HG03457 (cell line): ENCODE data around the gene ZNF124.

Source experiments
- ATAC-seq: cut with Tn5 transposase; IDR thresholded peaks from one replicate; pipeline ENCODE4 v1.9.1; 2021; ENCODE audit warnings: moderate number of reproducible peaks; ENCODE audit not compliant: unreplicated experiment

The ZNF124 gene

DNA sequence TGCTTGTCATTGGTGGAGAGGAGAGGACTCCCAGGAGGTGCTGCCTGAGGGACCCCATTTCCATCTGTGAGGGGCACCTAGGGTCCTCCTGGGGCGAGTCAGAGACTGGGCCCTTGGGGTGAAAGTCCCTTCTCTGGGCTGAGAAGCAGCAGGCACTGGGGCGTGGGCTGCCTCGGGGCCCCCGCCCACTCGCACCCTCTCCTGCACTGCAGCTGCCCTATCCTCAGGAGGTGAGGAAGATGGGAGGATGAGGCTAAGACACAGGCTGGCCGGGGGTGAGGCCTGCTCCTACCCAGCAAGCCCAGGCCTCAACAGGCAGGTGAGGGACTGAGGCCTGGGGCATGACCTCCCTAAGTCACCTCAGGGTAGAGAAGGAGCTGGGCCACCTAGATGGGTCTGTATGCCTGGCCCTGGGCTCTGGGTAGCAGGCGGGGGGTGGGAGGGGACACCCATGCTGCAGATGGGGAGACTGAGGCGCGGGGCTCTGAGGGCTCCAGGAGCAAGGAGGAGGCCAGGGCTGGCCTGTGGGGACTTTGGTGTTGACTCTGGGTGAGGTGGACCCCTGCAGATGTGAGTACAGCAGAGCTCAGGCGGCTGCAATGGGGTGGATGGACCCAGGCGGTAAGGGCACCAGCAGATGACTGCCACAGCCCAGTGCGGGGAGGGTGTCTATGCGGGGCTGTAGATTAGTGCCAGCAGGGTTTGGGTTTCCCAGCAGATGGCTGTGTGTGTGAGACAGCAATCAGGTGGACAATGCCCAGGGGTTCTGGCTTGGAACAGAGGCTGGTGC is 57.3 kb downstream of the ZNF124 start:
- ATAC-seq: no peak

DNA sequence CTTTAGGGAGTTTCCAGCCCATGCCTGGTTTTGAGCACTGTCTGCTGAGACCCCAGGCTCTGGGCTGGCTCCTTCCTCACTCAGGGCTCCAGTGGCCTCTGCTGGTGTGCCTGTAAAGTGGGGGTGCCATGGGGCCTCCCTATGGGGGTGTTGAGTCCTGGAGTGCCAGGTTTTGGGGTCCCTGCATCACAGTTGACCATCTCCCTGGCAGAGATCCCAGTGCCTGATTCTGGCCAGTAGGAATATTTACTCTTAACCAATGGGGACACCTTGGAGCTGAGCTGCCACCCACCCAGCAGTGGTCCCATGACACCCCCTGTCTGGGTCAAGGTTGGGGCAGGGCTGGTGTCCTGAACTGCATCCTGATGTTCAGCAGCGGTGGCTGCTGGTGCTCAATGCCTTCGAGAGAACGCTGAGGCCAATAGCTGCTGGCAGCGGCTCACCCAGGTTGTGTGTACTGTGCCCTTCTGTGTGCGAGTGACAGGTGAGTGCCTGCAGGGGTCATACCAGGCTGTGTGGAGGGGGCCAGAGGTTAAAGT is 58.0 kb downstream of the ZNF124 start:
- no peak for ATAC-seq

DNA sequence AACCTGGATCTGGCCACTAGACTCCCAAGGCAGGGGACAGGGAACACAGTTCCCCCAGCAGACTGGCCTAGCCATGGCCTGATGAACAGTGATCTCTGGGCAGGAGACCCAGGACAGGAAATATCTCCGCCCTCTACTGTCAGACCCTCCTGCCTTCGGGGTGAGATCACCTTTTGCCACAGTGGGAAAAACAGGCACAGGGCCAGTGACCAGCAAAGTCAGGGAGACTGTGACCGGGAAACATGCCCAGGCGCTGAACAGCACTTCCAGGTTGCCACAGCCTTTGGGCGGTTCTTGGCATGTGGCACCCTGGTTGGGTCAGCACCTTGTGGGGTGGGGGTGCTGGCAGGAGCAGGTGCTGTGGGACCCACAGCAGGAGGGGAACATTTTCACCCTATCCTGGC is 58.7 kb downstream of the ZNF124 start:
- ATAC-seq: no peak

DNA sequence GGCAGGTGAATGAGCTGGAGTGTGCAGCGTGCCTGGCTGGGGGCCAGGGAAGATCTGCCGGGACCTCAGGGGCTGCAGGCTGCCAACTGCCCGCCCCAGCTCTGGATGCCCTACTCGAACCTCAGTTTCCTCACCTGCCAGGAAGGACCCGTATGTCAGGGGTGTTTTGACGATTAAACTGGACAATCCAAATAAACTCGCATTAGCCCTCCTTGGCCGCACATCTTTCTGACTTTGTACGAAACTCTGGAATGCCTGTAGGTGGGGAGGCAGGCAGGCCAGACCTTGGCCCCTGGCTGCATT is 59.4 kb downstream of the ZNF124 start:
- no peak for ATAC-seq

DNA sequence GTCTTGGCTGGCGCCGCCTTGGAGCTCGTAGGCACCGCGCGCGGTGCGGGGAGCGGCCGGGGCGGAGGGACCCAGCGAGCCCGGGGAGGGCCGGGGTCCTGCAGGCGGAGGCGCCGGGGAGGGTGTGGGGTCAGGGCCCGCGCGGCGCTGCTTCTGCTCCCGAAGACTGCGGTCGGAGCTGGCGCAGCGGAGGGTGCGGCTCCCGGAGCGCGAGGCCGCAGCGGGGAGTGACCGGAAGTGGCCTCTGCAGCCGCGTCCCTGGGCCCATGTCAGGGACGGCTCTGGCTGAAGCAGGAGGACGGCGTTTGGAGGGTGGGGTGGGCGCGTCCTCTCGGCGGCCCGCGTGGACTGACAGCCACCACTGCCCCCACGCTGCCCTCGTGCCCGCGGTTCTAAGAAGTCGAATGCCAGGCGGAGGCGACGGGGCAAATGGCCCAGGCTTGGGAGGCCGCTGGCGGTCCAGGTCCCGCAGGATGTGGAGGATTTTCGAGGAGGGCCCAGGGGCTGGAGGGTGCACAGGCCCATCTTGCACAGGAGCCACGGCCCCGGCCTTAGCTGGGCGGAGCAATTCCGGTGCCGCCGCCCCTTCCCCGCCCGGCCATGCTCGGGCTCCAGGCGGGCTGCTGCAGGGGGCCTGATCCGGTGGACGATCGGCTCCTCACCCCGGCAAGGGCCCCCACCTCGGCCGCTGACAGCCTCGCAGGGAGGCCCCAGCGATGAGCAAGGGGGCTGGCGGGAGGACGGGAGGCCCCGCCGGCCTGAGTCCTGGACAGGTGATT is 59.9 kb downstream of the ZNF124 start:
- ATAC-seq: no peak

DNA sequence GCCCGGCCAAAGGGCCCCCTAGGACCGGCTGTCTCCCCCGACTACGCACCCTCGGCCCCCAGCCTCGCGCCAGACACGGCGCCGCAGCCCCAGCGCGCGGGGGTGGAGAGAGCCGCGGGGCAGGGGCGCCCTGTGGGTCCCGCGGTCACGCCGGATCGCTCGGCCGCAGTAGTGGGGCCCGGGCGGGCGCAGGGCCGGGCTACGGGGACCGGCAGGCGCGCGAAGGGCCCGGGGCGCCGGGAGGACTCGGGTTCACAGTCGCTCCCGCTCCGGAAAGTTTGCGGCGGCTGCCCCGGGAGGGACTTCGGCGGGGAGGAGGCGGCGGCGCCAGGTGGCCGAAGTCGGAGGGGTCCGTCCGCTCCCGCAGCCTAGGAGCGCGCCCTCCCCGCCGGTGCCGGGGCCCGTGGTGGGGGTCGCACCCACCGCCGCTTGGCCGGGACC is 60.5 kb downstream of the ZNF124 start:
- ATAC-seq: no peak

DNA sequence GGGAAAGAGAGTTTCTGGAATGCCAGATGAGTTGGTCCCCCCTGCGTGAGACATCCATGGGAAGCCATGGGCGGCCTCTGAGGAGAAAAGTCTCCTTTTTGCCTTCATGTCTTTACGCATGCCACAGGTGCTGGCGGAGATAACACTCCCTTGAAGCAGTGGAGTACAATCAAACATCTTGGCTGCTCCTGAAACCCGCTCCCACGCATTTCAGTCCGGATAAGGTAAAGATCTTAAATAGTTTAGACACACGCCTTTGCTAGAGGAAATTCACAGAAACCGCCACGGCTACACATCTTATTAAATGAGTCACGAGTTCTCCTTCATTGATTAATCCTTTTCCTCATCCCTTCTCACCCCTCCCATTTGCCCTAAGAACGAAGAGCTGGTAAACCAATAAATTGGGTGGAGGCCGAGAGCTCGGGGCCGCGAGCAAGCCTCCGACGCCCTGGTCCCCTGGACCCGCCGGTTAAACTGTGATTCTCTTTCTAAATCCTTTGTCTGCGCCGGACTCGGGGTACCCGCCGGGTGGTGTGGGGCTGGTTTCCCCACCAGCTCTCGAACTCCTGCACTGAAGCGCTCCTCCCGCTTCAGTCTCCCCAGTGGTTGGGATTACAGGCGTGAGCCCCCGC is 61.1 kb downstream of the ZNF124 start:
- no peak for ATAC-seq

DNA sequence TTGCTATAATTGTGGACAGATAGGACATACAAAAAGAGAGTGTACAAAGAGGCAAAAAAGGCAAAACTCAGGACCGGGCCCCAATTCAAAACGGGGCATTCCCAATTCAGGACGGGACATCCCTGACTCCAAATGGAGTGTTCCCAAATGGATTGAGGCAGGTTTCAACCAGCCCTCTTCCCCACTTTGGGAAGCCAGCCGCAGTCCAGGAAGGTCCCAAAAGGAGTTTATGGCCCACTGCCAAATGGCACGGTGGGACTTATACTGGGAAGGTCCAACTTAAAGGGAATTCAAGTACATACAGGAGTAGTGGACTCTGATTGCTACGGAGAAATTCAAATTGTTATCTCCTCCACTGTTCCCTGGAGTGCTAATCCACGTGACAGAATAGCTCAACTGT is 64.1 kb downstream of the ZNF124 start:
- no peak for ATAC-seq

DNA sequence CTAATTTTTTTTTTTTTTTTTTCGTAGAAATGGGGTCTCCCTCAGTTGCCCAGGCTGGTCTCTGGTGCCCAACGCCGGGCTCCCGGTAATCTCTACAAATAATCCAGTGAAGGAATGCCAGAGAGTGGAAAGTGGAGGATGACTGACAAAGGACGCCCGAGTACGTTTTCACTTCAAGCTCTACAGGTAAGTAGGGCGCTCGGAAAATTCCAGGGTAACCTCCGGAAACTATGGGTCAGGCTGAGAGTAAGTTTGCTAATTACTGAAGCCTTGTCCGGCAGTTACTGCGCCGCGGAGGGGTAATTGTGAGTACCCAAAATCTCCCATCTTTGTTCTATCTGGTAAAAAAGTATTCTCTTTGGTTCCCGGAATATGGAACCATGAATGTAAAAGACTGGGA is 65.9 kb downstream of the ZNF124 start:
- no peak for ATAC-seq
